Nephron progenitor cell (in vitro differentiated cells): ENCODE data around the gene TNN.

ENCODE experiments used
- DNase-seq: peaks from one replicate; pipeline ENCODE4 v3.0.0; 2021
- H3K27ac Mint-ChIP-seq: 2 replicates; pipeline ENCODE4 v1.8.0; 2021; ENCODE audit warnings: mild to moderate bottlenecking, moderate library complexity, mixed read lengths
- H3K27me3 Mint-ChIP-seq: 2 replicates; pipeline ENCODE4 v1.8.0; 2021; ENCODE audit warnings: mild to moderate bottlenecking, low read depth, mixed read lengths; ENCODE audit not compliant: poor library complexity
- H3K36me3 Mint-ChIP-seq: 2 replicates; pipeline ENCODE4 v1.8.0; 2021; ENCODE audit warnings: low read depth, mixed read lengths
- H3K4me1 Mint-ChIP-seq: 2 replicates; pipeline ENCODE4 v1.8.0; 2021; ENCODE audit warnings: mixed read lengths
- H3K4me3 Mint-ChIP-seq: 2 replicates; pipeline ENCODE4 v1.8.0; 2021; ENCODE audit warnings: mild to moderate bottlenecking, moderate library complexity, mixed read lengths
- H3K9me3 Mint-ChIP-seq: 2 replicates; pipeline ENCODE4 v1.8.0; 2021; ENCODE audit warnings: mild to moderate bottlenecking, moderate library complexity, mixed read lengths
- TF ChIP-seq, protein P1 (sequence below): fragments of 200-600 bp; sonication (generic); IDR thresholded peaks from 2 replicates; pipeline ENCODE4 v1.5.0; 2021; ENCODE audit warnings: antibody characterized with exemption

TNN gene

DNA sequence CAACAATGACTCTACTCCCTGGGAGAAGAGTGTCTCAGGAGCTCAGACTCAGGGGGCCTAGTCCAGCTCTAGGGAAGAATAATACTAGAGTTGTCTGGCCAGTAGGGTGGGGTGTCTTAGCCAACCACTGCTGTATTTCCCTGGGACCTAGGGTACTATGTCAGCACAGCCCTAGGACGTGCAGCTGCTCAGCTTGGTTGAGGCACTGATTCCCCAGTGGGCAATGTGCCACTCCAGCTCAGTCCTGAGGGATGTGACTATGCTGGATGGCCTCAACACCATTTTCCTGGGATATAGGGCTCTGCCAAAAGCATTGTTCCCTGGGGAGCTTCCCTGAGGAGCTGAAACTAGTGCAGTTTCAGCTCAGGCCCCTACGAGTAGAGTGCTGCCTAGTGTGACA is 47.4 kb downstream of the TNN start:
- Mint-ChIP-seq H3K27ac (no peak overlapping the region), H3K4me1 (no peaks in the 10 kb centered on the region), H3K36me3 (no peaks in the 10 kb centered on the region), H3K27me3 (no peaks in the 10 kb centered on the region), H3K4me3 (no peak overlapping the region), H3K9me3 (peaks cover 34% of the 10 kb centered on the region)
- DNase-seq = no peak
- TF ChIP-seq, protein P1, sequence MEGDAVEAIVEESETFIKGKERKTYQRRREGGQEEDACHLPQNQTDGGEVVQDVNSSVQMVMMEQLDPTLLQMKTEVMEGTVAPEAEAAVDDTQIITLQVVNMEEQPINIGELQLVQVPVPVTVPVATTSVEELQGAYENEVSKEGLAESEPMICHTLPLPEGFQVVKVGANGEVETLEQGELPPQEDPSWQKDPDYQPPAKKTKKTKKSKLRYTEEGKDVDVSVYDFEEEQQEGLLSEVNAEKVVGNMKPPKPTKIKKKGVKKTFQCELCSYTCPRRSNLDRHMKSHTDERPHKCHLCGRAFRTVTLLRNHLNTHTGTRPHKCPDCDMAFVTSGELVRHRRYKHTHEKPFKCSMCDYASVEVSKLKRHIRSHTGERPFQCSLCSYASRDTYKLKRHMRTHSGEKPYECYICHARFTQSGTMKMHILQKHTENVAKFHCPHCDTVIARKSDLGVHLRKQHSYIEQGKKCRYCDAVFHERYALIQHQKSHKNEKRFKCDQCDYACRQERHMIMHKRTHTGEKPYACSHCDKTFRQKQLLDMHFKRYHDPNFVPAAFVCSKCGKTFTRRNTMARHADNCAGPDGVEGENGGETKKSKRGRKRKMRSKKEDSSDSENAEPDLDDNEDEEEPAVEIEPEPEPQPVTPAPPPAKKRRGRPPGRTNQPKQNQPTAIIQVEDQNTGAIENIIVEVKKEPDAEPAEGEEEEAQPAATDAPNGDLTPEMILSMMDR = no peak

DNA sequence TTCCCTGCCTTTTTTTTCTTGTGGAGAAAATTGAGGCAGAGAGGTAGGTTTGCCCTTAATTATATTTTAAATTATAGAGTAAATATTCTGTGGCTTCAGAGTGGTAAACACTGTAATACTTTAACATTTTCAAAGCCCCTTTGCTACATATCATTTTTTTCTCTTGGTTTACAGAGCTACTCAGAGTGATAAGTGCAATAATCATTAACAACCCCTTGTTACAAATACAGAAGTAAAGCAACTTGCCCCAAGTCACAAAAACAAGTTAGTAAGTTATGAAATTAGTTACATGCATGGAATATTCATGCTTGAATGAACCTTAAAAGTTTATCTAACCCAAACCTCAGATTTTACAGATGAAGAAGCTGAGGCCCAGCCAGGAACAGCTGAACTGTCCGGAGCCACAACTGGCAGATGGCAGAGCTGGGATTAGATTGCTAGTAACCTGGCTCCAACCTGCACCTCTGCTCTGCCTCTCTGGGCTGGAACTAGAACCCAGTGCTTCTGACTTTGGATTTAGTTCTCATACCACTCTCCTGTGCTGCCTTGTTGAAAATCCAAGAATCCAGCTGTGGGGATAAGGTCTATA is 48.7 kb downstream of the TNN start:
- Mint-ChIP-seq H3K27me3 (no peaks in the 10 kb centered on the region), H3K4me3 (no peak overlapping the region), H3K27ac (no peak overlapping the region), H3K36me3 (no peaks in the 10 kb centered on the region), H3K9me3 (peaks cover 26% of the 10 kb centered on the region), H3K4me1 (no peaks in the 10 kb centered on the region)
- TF ChIP-seq, protein P1 = no peak
- no peak for DNase-seq

DNA sequence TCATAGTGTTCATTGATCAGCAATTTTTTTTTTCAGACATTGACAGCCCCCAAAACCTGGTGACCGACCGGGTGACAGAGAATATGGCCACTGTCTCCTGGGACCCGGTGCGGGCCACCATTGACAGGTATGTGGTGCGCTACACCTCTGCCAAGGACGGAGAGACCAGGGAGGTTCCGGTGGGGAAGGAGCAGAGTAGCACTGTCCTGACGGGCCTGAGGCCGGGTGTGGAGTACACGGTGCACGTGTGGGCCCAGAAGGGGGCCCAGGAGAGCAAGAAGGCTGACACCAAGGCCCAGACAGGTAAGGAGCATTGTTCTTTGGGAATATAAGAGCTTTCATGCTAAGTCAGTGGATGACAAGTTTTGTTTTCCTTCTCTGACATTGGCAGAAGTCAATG is 49.3 kb downstream of the TNN start:
- Mint-ChIP-seq H3K27ac (no peak overlapping the region), H3K27me3 (no peaks in the 10 kb centered on the region), H3K4me3 (no peak overlapping the region), H3K9me3 (peaks cover 21% of the 10 kb centered on the region), H3K4me1 (no peaks in the 10 kb centered on the region), H3K36me3 (no peaks in the 10 kb centered on the region)
- TF ChIP-seq, protein P1 = no peak
- DNase-seq = no peak

DNA sequence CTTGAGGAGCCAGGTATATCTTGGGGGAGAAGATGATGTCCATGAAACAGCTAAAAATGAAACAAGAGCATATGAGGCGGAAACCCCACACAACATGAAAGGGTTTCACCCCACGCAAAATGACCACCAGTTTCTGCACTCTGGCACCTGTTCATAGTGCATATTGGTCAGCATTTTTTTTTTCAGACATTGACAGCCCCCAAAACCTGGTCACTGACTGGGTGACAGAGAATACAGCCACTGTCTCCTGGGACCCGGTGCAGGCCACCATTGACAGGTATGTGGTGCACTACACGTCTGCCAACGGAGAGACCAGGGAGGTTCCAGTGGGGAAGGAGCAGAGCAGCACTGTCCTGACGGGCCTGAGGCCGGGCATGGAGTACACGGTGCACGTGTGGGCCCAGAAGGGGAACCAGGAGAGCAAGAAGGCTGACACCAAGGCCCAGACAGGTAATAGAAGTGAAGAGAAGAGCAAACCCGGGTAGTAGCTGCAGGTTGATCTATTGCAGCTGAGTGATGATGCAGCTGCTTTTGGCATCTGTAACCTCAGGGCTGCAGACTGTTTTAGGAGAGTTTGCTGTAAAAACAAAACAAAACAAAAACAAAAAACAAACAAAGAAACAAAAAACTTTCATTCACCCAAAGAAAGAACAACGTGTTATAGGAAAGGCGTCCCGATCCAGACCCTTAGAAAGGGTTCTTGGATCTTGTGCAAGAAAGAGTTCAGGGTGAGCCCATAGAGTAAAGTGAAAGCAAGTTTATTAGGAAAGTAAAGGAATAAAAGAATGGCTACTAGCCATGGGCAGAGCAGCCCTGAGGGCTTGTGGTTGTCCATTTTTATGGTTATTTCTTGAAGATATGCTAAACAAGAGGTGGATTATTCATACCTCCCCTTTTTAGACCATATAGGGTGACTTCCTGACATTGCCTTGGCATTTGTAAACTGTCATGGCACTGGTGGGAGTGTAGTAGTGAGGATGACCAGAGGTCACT is 51.0 kb downstream of the TNN start:
- Mint-ChIP-seq H3K36me3 (no peaks in the 10 kb centered on the region), H3K27ac (no peak overlapping the region), H3K4me1 (no peaks in the 10 kb centered on the region), H3K27me3 (no peaks in the 10 kb centered on the region), H3K4me3 (no peak overlapping the region), H3K9me3 (peaks cover 6% of the 10 kb centered on the region)
- no peak for DNase-seq
- TF ChIP-seq, protein P1 = no peak

DNA sequence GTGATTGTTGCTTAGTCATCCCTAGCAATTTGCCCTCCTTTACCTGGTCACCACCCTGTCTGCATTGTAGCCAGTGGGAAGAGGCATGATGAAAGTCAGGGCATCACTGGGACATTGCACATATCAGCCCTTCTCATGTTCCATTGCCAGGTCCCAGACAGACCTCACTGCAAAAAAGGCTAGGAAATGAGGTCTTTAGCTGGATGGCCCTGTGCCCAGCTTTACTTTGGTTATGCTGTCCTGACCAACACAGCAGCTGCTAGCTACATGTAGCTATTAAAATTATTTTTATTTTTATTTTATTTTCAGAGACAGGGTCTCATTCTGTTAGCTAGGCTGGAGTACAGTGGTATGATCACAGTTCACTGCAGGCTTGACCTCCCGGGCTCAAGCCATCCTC is 52.9 kb downstream of the TNN start:
- H3K9me3 Mint-ChIP-seq = no peaks in the 10 kb centered on the region
- H3K36me3 Mint-ChIP-seq = no peaks in the 10 kb centered on the region
- DNase-seq = no peak
- H3K4me3 Mint-ChIP-seq = no peak overlapping the region
- H3K27ac Mint-ChIP-seq = no peak overlapping the region
- H3K4me1 Mint-ChIP-seq = no peaks in the 10 kb centered on the region
- H3K27me3 Mint-ChIP-seq = no peaks in the 10 kb centered on the region
- TF ChIP-seq, protein P1 = no peak
